GM12878 (cell line): Measurements from ENCODE around the gene SEMA4C. TPM values are rescaled to one million over a fixed set of nuclear protein-coding genes. Genes with fewer than 3 reads are reported as not detected.

Experiments used
- ATAC-seq: fragments of 200-7000 bp; cut with Tn5 transposase; 3 replicates; pipeline ENCODE4 v1.9.1; 2020; ENCODE audit warnings: mild to moderate bottlenecking, moderate library complexity
- BruUV-seq: library from RNA; stranded (reverse); fragments of 400-500 nt; replicated peaks from 2 replicates; lab custom pipeline; 2021; lab: Mats Ljungman, UMichigan
- CTCF ChIA-PET: fragments of 300-600 bp; sonication (Branson Sonifier 250); formaldehyde crosslinking; extraction: SDS; loops from one replicate; lab custom pipeline; 2021; ENCODE audit warnings: inconsistent platforms; lab: Yijun Ruan, JAX
- POLR2A ChIA-PET: fragments of 350-600 bp; formaldehyde crosslinking; extraction: SDS; loops from one replicate; lab custom pipeline; 2021; ENCODE audit warnings: inconsistent platforms; lab: Charles Lee
- RAD21 ChIA-PET: fragments of 300-600 bp; sonication (Branson Sonifier 250); formaldehyde crosslinking; loops from one replicate; lab custom pipeline; 2023; ENCODE audit warnings: antibody characterized with exemption; ENCODE audit not compliant: unreplicated experiment; lab: Charles Lee
- SMC1A ChIA-PET: fragments of 300-600 bp; sonication (Branson Sonifier 250); formaldehyde crosslinking; loops from one replicate; lab custom pipeline; 2023; ENCODE audit not compliant: unreplicated experiment, uncharacterized antibody; lab: Charles Lee
- DNase-seq: peaks from one replicate; pipeline ENCODE4 v3.0.0-alpha.2; 2011; ENCODE audit warnings: low read depth, low spot score
- FAIRE-seq: peaks from 3 replicates; lab custom pipeline; 2011; peaks lifted over from hg19 to GRCh38; lab: Jason Lieb, UNC
- H2AFZ ChIP-seq: 2 replicates; pipeline ENCODE4 v1.6.0; 2011; ENCODE audit warnings: low read depth, low read length, control low read depth; ENCODE audit not compliant: control insufficient read depth
- H3K27ac ChIP-seq: 2 replicates; pipeline ENCODE4 v1.5.1; 2011; ENCODE audit warnings: control low read depth; ENCODE audit not compliant: control insufficient read depth, insufficient read depth
- H3K27me3 ChIP-seq, 2 experiments: replicated peaks in 1 of 2; 2 replicates each; pipeline versions ENCODE4 v1.6.0 to v1.6.1; 2011; ENCODE audit warnings: low read length in 1 of 2; ENCODE audit not compliant: control insufficient read depth in 2 of 2, insufficient read depth in 2 of 2
- H3K36me3 ChIP-seq, 2 experiments: 2 replicates each; pipeline ENCODE4 v1.5.1; 2011; ENCODE audit warnings: low read length in 1 of 2; ENCODE audit not compliant: control insufficient read depth in 2 of 2, insufficient read depth in 2 of 2
- H3K4me1 ChIP-seq: 2 replicates; pipeline ENCODE4 v1.6.1; 2011; ENCODE audit warnings: mild to moderate bottlenecking, low read length, moderate library complexity, mixed read lengths; ENCODE audit not compliant: control insufficient read depth, insufficient read depth
- H3K4me2 ChIP-seq: 2 replicates; pipeline ENCODE4 v1.6.0; 2011; ENCODE audit warnings: control low read depth; ENCODE audit not compliant: control insufficient read depth, insufficient read depth
- H3K4me3 ChIP-seq: fragments of 200-600 bp; sonication (generic); 2 replicates; pipeline ENCODE4 v1.5.1; 2016
- H3K79me2 ChIP-seq: 2 replicates; pipeline ENCODE4 v1.6.0; 2011; ENCODE audit warnings: low read length; ENCODE audit not compliant: control insufficient read depth, insufficient read depth
- H3K9ac ChIP-seq: 2 replicates; pipeline ENCODE4 v1.8.0; 2011; ENCODE audit warnings: low read length, control low read depth, mixed read lengths; ENCODE audit not compliant: control insufficient read depth, insufficient read depth
- H3K9me3 ChIP-seq: replicated peaks from 3 replicates; pipeline ENCODE4 v1.5.1; 2011; ENCODE audit warnings: mild to moderate bottlenecking, low read length; ENCODE audit not compliant: control insufficient read depth, insufficient read depth
- H4K20me1 ChIP-seq: 2 replicates; pipeline ENCODE4 v1.6.0; 2011; ENCODE audit not compliant: control insufficient read depth, insufficient read depth
- BCL3 ChIP-seq: IDR thresholded peaks from 2 replicates; pipeline ENCODE4 v1.6.1; 2011; ENCODE audit warnings: borderline replicate concordance, low read depth, mild to moderate bottlenecking, moderate library complexity, low read length; ENCODE audit not compliant: insufficient read depth, poor library complexity, severe bottlenecking
- E4F1 ChIP-seq: fragments of 450-650 bp; IDR thresholded peaks from 2 replicates; pipeline ENCODE4 v1.6.1; 2018; ENCODE audit warnings: borderline replicate concordance, mild to moderate bottlenecking; ENCODE audit not compliant: partially characterized antibody
- KDM1A ChIP-seq: fragments of 200-600 bp; sonication (generic); IDR thresholded peaks from 2 replicates; pipeline ENCODE4 v1.6.1; 2016; ENCODE audit warnings: borderline replicate concordance
- WGBS: methylation state at CpG from one replicate; pipeline ENCODE4 v1.1.6; 2016; ENCODE audit warnings: low lambda C conversion rate; ENCODE audit not compliant: insufficient replicate concordance, insufficient coverage; ENCODE audit errors: missing lambda C conversion rate; 5-methylcytosine and 5-hydroxymethylcytosine counted together
- in situ Hi-C: fragments of 300-500 bp; cut with MboI; formaldehyde crosslinking; loops from 9 replicates; pipeline ENCODE4 v1.14.3; 2018; ENCODE audit warnings: mixed read lengths
- intact Hi-C: fragments of 100-400 bp; cut with micrococcal nuclease; formaldehyde crosslinking; loops from one replicate; pipeline ENCODE4 v1.14.2; 2022; ENCODE audit not compliant: unreplicated experiment
- polyA plus RNA-seq, 11 experiments: library from polyadenylated mRNA; depleted of rRNA in 4 of 11; unstranded in 6 of 11; stranded (reverse) in 5 of 11; fragments of >200 nt; fragmentation: Nextera tagmentation in 4 of 11; fragmentation: Illumina TruSeq in 1 of 11; extraction: Ambion mirVana in 4 of 11; extraction: Trizol in 1 of 11; gene quantifications; 1 replicate in 1 of 11; 2 replicates in 10 of 11; pipeline versions ENCODE4 v1.2.1 to v1.2.3, GENCODE V29; 2011 to 2016; ENCODE audit warnings: inconsistent platforms in 2 of 11, missing spikeins in 2 of 11, low read depth in 1 of 11
- total RNA-seq, 4 experiments: library from RNA; depleted of rRNA in 3 of 4; stranded (reverse); fragments of >200 nt in 3 of 4; fragmentation: Illumina TruSeq in 1 of 4; extraction: Trizol in 1 of 4; gene quantifications; 2 replicates each; pipeline versions ENCODE4 v1.2.1 to v1.2.3, GENCODE V29; 2013 to 2021

SEMA4C gene
- total and polyA plus RNA-seq, 10 of the 15 experiments (the other 5 are each of a cell fraction or from before 2014, with no cell fraction given), result 0.06 to 21.6 (median 6.8) TPM

- CTCF ChIA-PET, result interaction anchor here (1.9 kb wide), 1 partner anchor 15 kb away, joined by 5 read pairs; no protein-coding TSS in a partner anchor
- 82% methylated on average over 4 of the region's 4 CpGs for WGBS
- Histone ChIP-seq H4K20me1 (no peaks in the 10 kb centered on the region), H3K36me3 (peaks cover 4 to 11% of the 10 kb centered on the region in 2 experiments), H3K4me2 (no peak overlapping the region), H3K27me3 (no peaks in the 10 kb centered on the region), H3K4me3 (no peak overlapping the region), H3K9ac (no peak overlapping the region)
- BruUV-seq, result no TSS peak
- no peak for DNase-seq
- in situ Hi-C loops, result no loop called here
- TF ChIP-seq BCL3 (no peak), E4F1 (no peak), KDM1A (no peak)
- TF ChIP-seq, all 136 proteins: peak for 0
- peaks cover 9% of the 10 kb centered on the region for H3K4me1 ChIP-seq
- intact Hi-C loops, result no loop called here
- POLR2A ChIA-PET, result no interaction called here
- FAIRE-seq, result no peak
- no peaks in the 10 kb centered on the region for H3K79me2 ChIP-seq
- SMC1A ChIA-PET, result no interaction called here
- RAD21 ChIA-PET, result no interaction called here
- H3K27ac ChIP-seq, result no peak overlapping the region
- no peak overlapping the region for H2AFZ ChIP-seq
- ATAC-seq, result no peak
- H3K9me3 ChIP-seq, result no peaks in the 10 kb centered on the region
These were observed 34.0 kb downstream of the SEMA4C start for GRCh38 chr2:96835830-96836229.
